ENCODE measurements around the gene LDLRAD4. TPM values are rescaled to one million over a fixed set of nuclear protein-coding genes. Genes with fewer than 3 reads are reported as not detected.

Gene LDLRAD4
- total RNA-seq, 1 experiment from 2014 or later: 3.6 TPM

DNA sequence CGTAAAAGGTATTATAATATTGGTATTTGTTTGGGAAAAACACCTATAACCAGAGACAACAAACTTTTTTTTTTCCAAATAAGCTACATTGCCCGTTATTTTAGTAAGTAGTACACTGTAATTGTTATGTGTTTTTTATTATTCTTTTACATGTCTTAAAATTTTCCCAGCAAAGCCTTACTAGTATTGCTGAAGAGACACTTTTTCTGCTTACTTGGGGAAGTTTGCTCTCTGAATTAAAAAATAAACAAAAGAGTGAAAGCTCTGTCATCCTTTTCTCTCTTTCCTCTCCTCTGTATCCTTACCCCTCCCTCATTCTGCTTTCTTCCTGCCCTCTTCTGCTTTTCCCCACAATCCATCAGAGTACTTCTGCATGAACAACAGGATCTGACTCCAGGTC lies 25.6 kb upstream of the LDLRAD4 start:
- Histone ChIP-seq H3K27me3 (replicated peaks; ENCODE audit: insufficient read depth, low read depth, low read length, poor library complexity) (no peaks in the 10 kb centered on the region), H3K9me3 (ENCODE audit: low read depth, low read length, poor library complexity, severe bottlenecking) (no peaks in the 10 kb centered on the region), H3K4me3 (ENCODE audit: low read depth, low read length, poor library complexity, severe bottlenecking) (no peak overlapping the region), H3K27ac (ENCODE audit: low read depth, low read length, poor library complexity, severe bottlenecking) (no peak overlapping the region), H3K36me3 (ENCODE audit: insufficient read depth, low read length, poor library complexity, severe bottlenecking) (no peaks in the 10 kb centered on the region), H3K4me1 (ENCODE audit: insufficient read depth, low read length, poor library complexity, severe bottlenecking) (no peaks in the 10 kb centered on the region)
- DNase-seq (ENCODE audit: low spot score): no peak
- POLR2A ChIA-PET (ENCODE audit: low non-redundant PET): no interaction called here
- CTCF ChIA-PET: no interaction called here
- BruUV-seq (replicated peaks): no TSS peak
- intact Hi-C loops (cut with micrococcal nuclease; ENCODE audit: unreplicated experiment): no loop called here
- TF ChIP-seq EZH2 (IDR thresholded peaks at IDR 0.05; ENCODE audit: borderline replicate concordance, low read depth, low read length, poor library complexity, severe bottlenecking): no peak
- TF ChIP-seq, protein P1, sequence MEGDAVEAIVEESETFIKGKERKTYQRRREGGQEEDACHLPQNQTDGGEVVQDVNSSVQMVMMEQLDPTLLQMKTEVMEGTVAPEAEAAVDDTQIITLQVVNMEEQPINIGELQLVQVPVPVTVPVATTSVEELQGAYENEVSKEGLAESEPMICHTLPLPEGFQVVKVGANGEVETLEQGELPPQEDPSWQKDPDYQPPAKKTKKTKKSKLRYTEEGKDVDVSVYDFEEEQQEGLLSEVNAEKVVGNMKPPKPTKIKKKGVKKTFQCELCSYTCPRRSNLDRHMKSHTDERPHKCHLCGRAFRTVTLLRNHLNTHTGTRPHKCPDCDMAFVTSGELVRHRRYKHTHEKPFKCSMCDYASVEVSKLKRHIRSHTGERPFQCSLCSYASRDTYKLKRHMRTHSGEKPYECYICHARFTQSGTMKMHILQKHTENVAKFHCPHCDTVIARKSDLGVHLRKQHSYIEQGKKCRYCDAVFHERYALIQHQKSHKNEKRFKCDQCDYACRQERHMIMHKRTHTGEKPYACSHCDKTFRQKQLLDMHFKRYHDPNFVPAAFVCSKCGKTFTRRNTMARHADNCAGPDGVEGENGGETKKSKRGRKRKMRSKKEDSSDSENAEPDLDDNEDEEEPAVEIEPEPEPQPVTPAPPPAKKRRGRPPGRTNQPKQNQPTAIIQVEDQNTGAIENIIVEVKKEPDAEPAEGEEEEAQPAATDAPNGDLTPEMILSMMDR (conservative IDR thresholded peaks at IDR 0.05; ENCODE audit: low read depth, low read length): no peak

GRCh38 chr18:13194239-13194638 lies 24.3 kb upstream of the LDLRAD4 start:
- CTCF ChIA-PET: no interaction called here

GRCh38 chr18:13198701-13199100 lies 19.9 kb upstream of the LDLRAD4 start:
- no TSS peak for BruUV-seq (replicated peaks)

More at GRCh38 chr18:13194239-13194638, 24.3 kb upstream of the LDLRAD4 start:
- Histone ChIP-seq H3K36me3 (ENCODE audit: insufficient read depth, low read length, poor library complexity, severe bottlenecking) (no peaks in the 10 kb centered on the region), H3K4me1 (ENCODE audit: insufficient read depth, low read length, poor library complexity, severe bottlenecking) (no peaks in the 10 kb centered on the region), H3K9me3 (ENCODE audit: low read depth, low read length, poor library complexity, severe bottlenecking) (peaks cover 8% of the 10 kb centered on the region), H3K27me3 (replicated peaks; ENCODE audit: insufficient read depth, low read depth, low read length, poor library complexity) (no peaks in the 10 kb centered on the region), H3K4me3 (ENCODE audit: low read depth, low read length, poor library complexity, severe bottlenecking) (no peak overlapping the region), H3K27ac (ENCODE audit: low read depth, low read length, poor library complexity, severe bottlenecking) (no peak overlapping the region)
- TF ChIP-seq, protein P1 (conservative IDR thresholded peaks at IDR 0.05; ENCODE audit: low read depth, low read length): no peak
- no peak for TF ChIP-seq EZH2 (IDR thresholded peaks at IDR 0.05; ENCODE audit: borderline replicate concordance, low read depth, low read length, poor library complexity, severe bottlenecking)
- no peak for DNase-seq (ENCODE audit: low spot score)
- POLR2A ChIA-PET (ENCODE audit: low non-redundant PET): no interaction called here
- BruUV-seq (replicated peaks): no TSS peak
- intact Hi-C loops (cut with micrococcal nuclease; ENCODE audit: unreplicated experiment): no loop called here

More at GRCh38 chr18:13198701-13199100, 19.9 kb upstream of the LDLRAD4 start:
- Histone ChIP-seq H3K4me1 (ENCODE audit: insufficient read depth, low read length, poor library complexity, severe bottlenecking) (no peaks in the 10 kb centered on the region), H3K4me3 (ENCODE audit: low read depth, low read length, poor library complexity, severe bottlenecking) (no peak overlapping the region), H3K9me3 (ENCODE audit: low read depth, low read length, poor library complexity, severe bottlenecking) (peaks cover 18% of the 10 kb centered on the region), H3K27me3 (replicated peaks; ENCODE audit: insufficient read depth, low read depth, low read length, poor library complexity) (no peaks in the 10 kb centered on the region), H3K36me3 (ENCODE audit: insufficient read depth, low read length, poor library complexity, severe bottlenecking) (no peaks in the 10 kb centered on the region), H3K27ac (ENCODE audit: low read depth, low read length, poor library complexity, severe bottlenecking) (no peak overlapping the region)
- POLR2A ChIA-PET (ENCODE audit: low non-redundant PET): no interaction called here
- no peak for DNase-seq (ENCODE audit: low spot score)
- intact Hi-C loops (cut with micrococcal nuclease; ENCODE audit: unreplicated experiment): no loop called here
- CTCF ChIA-PET: no interaction called here
- TF ChIP-seq EZH2 (IDR thresholded peaks at IDR 0.05; ENCODE audit: borderline replicate concordance, low read depth, low read length, poor library complexity, severe bottlenecking): no peak
- TF ChIP-seq, protein P1 (conservative IDR thresholded peaks at IDR 0.05; ENCODE audit: low read depth, low read length): no peak

All from A673 (cell line).